Smooth muscle cell (in vitro differentiated cells): Measurements from ENCODE around the gene CACNA2D4. TPM values are rescaled to one million over a fixed set of nuclear protein-coding genes. Genes with fewer than 3 reads are reported as not detected.

Source experiments
- DNase-seq: peaks from one replicate; lab custom pipeline; 2025; ENCODE audit not compliant: unreplicated experiment; lab: John Stamatoyannopoulos, UW
- H2AFZ ChIP-seq: fragments of 200-600 bp; sonication (generic); 2 replicates; pipeline ENCODE4 v1.6.0; 2016; ENCODE audit warnings: antibody characterized with exemption, low read depth, mild to moderate bottlenecking
- H3F3A ChIP-seq: fragments of 200-600 bp; sonication (generic); 2 replicates; pipeline ENCODE4 v1.6.0; 2017; ENCODE audit warnings: antibody characterized with exemption, low read depth
- H3K27ac ChIP-seq: fragments of 200-600 bp; sonication (generic); 2 replicates; pipeline ENCODE4 v1.5.1; 2016; ENCODE audit warnings: low read depth, mild to moderate bottlenecking
- H3K27me3 ChIP-seq: fragments of 200-600 bp; sonication (generic); 2 replicates; pipeline ENCODE4 v1.6.1; 2016; ENCODE audit warnings: low read depth, mild to moderate bottlenecking
- H3K36me3 ChIP-seq: fragments of 200-600 bp; sonication (generic); 2 replicates; pipeline ENCODE4 v1.5.1; 2016; ENCODE audit warnings: low read depth
- H3K4me1 ChIP-seq: fragments of 200-600 bp; sonication (generic); 2 replicates; pipeline ENCODE4 v1.5.1; 2016; ENCODE audit warnings: low read depth
- H3K4me2 ChIP-seq: fragments of 200-600 bp; sonication (generic); 2 replicates; pipeline ENCODE4 v1.6.0; 2016; ENCODE audit warnings: mild to moderate bottlenecking
- H3K4me3 ChIP-seq: fragments of 200-600 bp; sonication (generic); 2 replicates; pipeline ENCODE4 v1.5.1; 2016; ENCODE audit warnings: mild to moderate bottlenecking
- H3K79me2 ChIP-seq: fragments of 200-600 bp; sonication (generic); 2 replicates; pipeline ENCODE4 v1.6.0; 2016; ENCODE audit warnings: low read depth, mild to moderate bottlenecking
- H3K9ac ChIP-seq: fragments of 200-600 bp; sonication (generic); 2 replicates; pipeline ENCODE4 v1.6.0; 2016; ENCODE audit warnings: low read depth
- H3K9me3 ChIP-seq: fragments of 200-600 bp; sonication (generic); replicated peaks from 2 replicates; pipeline ENCODE4 v1.5.1; 2016; ENCODE audit warnings: low read depth
- H4K20me1 ChIP-seq: fragments of 200-600 bp; sonication (generic); 2 replicates; pipeline ENCODE4 v1.6.0; 2016; ENCODE audit warnings: low read depth
- CTCF ChIP-seq: fragments of 200-600 bp; sonication (generic); IDR thresholded peaks from 2 replicates; pipeline ENCODE4 v1.5.1; 2017; ENCODE audit warnings: borderline replicate concordance, mild to moderate bottlenecking, antibody characterized with exemption; ENCODE audit not compliant: insufficient read depth, poor library complexity, severe bottlenecking
- WGBS: methylation state at CpG from one replicate; pipeline ENCODE4 v1.1.7; 2016; ENCODE audit warnings: low lambda C conversion rate; 5-methylcytosine and 5-hydroxymethylcytosine counted together
- polyA plus RNA-seq: library from polyadenylated mRNA; unstranded; fragments of >200 nt; fragmentation: Nextera tagmentation; extraction: Ambion mirVana; gene quantifications from 2 replicates; pipeline ENCODE4 v1.2.1, GENCODE V29; 2016
- total RNA-seq: library from RNA; depleted of rRNA; stranded (reverse); fragments of >200 nt; gene quantifications from 2 replicates; pipeline ENCODE4 v1.2.3, GENCODE V29; 2014

CACNA2D4 gene
- total and polyA plus RNA-seq, 2 experiments from 2014 or later: 0.98 TPM; not detected in 1

GRCh38 chr12:1846421-1847405, 71.7 kb downstream of the CACNA2D4 start:
- H3K79me2 ChIP-seq: no peaks in the 10 kb centered on the region
- H3K36me3 ChIP-seq: no peaks in the 10 kb centered on the region
- no peak for DNase-seq
- no peak overlapping the region for H3K27ac ChIP-seq
- H3K4me2 ChIP-seq: no peak overlapping the region
- no peaks in the 10 kb centered on the region for H3K9me3 ChIP-seq
- H3K27me3 ChIP-seq: peaks cover 22% of the 10 kb centered on the region
- no peak overlapping the region for H3K4me3 ChIP-seq
- TF ChIP-seq CTCF: no peak
- WGBS: 91% methylated on average over 23 of the region's 24 CpGs
- H2AFZ ChIP-seq: no peak overlapping the region
- no peak overlapping the region for H3K9ac ChIP-seq
- H3K4me1 ChIP-seq: no peaks in the 10 kb centered on the region
- no peaks in the 10 kb centered on the region for H3F3A ChIP-seq
- H4K20me1 ChIP-seq: no peaks in the 10 kb centered on the region

GRCh38 chr12:1845886-1846285, 72.6 kb downstream of the CACNA2D4 start:
- TF ChIP-seq CTCF: no peak
- Histone ChIP-seq H3K4me1 (no peaks in the 10 kb centered on the region), H3K27ac (no peak overlapping the region), H3K27me3 (peaks cover 22% of the 10 kb centered on the region), H3K79me2 (no peaks in the 10 kb centered on the region), H3K4me3 (no peak overlapping the region), H3F3A (no peaks in the 10 kb centered on the region), H4K20me1 (no peaks in the 10 kb centered on the region), H3K4me2 (no peak overlapping the region), H3K9ac (no peak overlapping the region), H3K36me3 (no peaks in the 10 kb centered on the region), H2AFZ (no peak overlapping the region), H3K9me3 (no peaks in the 10 kb centered on the region)
- DNase-seq: no peak
- WGBS: 99% methylated on average over 5 of the region's 5 CpGs

- Histone ChIP-seq H2AFZ (no peak overlapping the region), H3K79me2 (no peaks in the 10 kb centered on the region), H3K4me1 (no peaks in the 10 kb centered on the region), H3F3A (no peaks in the 10 kb centered on the region), H3K4me3 (no peak overlapping the region), H3K27me3 (peaks cover 22% of the 10 kb centered on the region), H3K9me3 (no peaks in the 10 kb centered on the region), H4K20me1 (no peaks in the 10 kb centered on the region), H3K9ac (no peak overlapping the region), H3K27ac (no peak overlapping the region), H3K4me2 (no peak overlapping the region), H3K36me3 (no peaks in the 10 kb centered on the region)
- no peak for DNase-seq
- TF ChIP-seq CTCF: no peak
- 100% methylated on average over 11 of the region's 14 CpGs for WGBS
Measured at GRCh38 chr12:1845427-1845826, 73.0 kb downstream of the CACNA2D4 start.
